Activated T-helper 2 cell treated with anti-CD3 and anti-CD28 coated beads, Interferon-gamma antibody, Interleukin-2, Interleukin-4, amounts not matched to agents 10 μg/mL and 5 μg/mL and 100 μg/mL, durations not matched to agents 14 hours and 24 hours and 36 hours (primary cell): ENCODE results near the gene TMEM175. TPM values are rescaled to one million over a fixed set of nuclear protein-coding genes. Genes with fewer than 3 reads are reported as not detected.

Experiments
- DNase-seq: peaks from one replicate; pipeline ENCODE4 v3.0.0; 2021; ENCODE audit warnings: low spot score
- H3K27ac Mint-ChIP-seq: one replicate; pipeline ENCODE4 v1.8.0; 2021; ENCODE audit warnings: mixed read lengths
- H3K27me3 Mint-ChIP-seq: one replicate; pipeline ENCODE4 v1.8.0; 2021; ENCODE audit warnings: low read depth, mixed read lengths
- H3K36me3 Mint-ChIP-seq: one replicate; pipeline ENCODE4 v1.8.0; 2021; ENCODE audit warnings: low read depth, mixed read lengths
- H3K4me1 Mint-ChIP-seq: one replicate; pipeline ENCODE4 v1.8.0; 2021; ENCODE audit warnings: low read depth, mixed read lengths
- H3K4me3 Mint-ChIP-seq: one replicate; pipeline ENCODE4 v1.8.0; 2021; ENCODE audit warnings: low read depth, mild to moderate bottlenecking, moderate library complexity, mixed read lengths
- H3K9me3 Mint-ChIP-seq: one replicate; pipeline ENCODE4 v1.8.0; 2021; ENCODE audit warnings: mixed read lengths
- intact Hi-C: fragments of 100-400 bp; cut with micrococcal nuclease; formaldehyde crosslinking; loops from one replicate; pipeline ENCODE4 v1.15.1; 2023
- total RNA-seq: library from RNA; stranded (reverse); gene quantifications from 2 replicates; pipeline ENCODE4 v1.2.3, GENCODE V29; 2022

The TMEM175 gene
- total RNA-seq, 1 donor from 2014 or later = 11.8 TPM

DNA sequence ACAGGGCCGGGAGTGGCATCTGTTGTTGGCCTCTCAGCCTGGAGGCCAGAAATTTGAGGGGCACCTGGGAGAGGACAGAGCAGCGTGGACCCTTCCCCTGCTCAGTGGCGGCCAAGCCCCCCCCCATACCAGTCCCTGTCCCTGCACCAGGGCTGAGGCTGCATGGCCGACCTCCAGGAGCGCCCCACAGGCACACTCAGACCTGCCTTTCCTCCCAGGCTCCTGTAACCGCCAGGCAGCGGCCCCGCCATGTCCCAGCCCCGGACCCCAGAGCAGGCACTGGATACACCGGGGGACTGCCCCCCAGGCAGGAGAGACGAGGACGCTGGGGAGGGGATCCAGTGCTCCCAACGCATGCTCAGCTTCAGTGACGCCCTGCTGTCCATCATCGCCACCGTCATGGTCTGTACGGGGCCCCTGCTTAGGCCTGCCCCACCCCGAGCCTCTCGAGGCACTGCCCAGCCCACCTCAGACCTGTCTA, 15.3 kb downstream of the TMEM175 start:
- Mint-ChIP-seq H3K27me3 (no peaks in the 10 kb centered on the region), H3K4me1 (no peaks in the 10 kb centered on the region), H3K4me3 (no peak overlapping the region), H3K9me3 (no peaks in the 10 kb centered on the region), H3K27ac (no peak overlapping the region), H3K36me3 (no peaks in the 10 kb centered on the region)
- intact Hi-C loops = no loop called here
- no peak for DNase-seq

DNA sequence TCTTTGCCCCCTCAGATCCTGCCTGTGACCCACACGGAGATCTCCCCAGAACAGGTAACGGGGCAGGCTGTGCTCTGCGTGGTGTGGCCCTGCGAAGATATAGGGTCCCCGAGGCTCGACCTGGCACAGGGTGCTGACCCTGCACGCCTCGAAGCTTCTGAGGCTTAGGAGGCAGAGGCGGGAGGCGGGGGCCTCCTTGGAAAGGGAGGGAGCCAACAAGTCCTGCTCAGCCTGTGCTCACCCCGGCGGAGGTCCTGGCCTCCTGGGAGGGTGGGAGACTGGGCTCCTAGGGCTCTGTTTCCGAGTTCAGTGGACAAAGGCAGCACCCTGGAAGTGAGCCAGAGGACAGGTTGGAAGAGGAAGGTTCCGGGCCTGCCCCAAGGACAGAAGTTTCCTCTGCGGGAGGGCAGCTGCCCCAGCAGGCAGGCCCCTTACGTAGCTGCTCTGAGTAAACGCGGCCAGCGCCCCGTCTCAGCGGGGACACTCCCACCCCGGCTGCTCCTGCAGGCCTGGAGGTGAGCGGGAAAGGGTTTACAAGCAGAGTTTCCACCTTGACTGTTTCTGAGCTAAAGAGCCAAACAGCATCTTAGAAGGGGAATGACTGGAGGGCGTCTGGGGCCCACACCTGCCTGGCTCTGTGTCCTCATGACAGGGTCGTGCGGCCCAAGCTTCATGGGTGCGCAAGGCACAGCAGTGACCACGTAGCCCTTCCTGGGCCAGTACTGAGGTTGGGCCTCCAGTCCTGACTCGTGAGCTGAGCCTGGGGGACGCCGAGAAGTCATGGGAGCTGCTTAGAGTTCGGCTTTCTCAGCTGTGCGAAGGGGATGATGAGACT, 16.1 kb downstream of the TMEM175 start:
- Mint-ChIP-seq H3K4me3 (no peak overlapping the region), H3K36me3 (no peaks in the 10 kb centered on the region), H3K4me1 (no peaks in the 10 kb centered on the region), H3K27ac (no peak overlapping the region), H3K9me3 (no peaks in the 10 kb centered on the region), H3K27me3 (no peaks in the 10 kb centered on the region)
- intact Hi-C loops = no loop called here
- DNase-seq = no peak

DNA sequence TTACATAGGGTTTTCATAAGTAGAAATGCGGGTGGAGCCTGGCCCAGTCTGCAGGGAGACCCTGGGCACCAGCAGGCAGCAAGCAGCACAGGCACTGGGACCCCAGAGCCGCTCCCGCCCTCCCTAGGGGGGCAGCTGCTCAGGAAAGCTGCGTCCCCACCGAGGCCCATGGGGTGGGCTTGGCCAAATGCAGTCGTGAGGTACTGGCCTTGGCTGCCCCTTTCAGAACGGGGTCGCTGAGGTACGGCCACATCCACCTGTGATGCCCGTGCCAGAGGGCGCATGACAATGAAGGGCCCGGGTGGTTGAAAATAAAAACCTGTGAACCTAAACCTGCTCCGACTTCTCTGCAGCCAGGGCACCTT, 16.7 kb downstream of the TMEM175 start:
- Mint-ChIP-seq H3K27me3 (no peaks in the 10 kb centered on the region), H3K27ac (no peak overlapping the region), H3K4me3 (no peak overlapping the region), H3K9me3 (no peaks in the 10 kb centered on the region), H3K36me3 (no peaks in the 10 kb centered on the region), H3K4me1 (no peaks in the 10 kb centered on the region)
- intact Hi-C loops = no loop called here
- no peak for DNase-seq

DNA sequence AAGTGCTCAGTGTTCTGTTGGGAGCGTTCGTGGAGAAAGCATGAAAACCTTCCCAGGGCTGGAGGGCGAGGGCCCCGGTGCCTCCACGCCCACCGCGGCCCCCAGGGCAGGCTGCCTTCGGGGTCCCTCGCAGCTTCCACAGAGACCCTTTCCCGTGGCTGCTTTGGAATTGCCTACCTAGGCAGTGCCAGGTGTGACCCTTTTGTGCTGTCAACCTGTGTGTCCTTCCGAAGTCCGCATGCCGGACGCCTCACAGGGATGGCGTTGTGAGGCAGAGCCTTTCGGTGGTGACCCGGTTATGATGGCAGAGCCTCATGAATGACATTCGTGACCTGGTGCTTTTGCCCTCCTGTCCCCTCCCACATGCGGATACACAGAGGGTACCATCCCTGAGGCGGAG, 17.4 kb downstream of the TMEM175 start:
- H3K4me3 Mint-ChIP-seq = no peak overlapping the region
- DNase-seq = no peak
- intact Hi-C loops = no loop called here
- no peaks in the 10 kb centered on the region for H3K27me3 Mint-ChIP-seq
- H3K9me3 Mint-ChIP-seq = no peaks in the 10 kb centered on the region
- H3K27ac Mint-ChIP-seq = no peak overlapping the region
- no peaks in the 10 kb centered on the region for H3K4me1 Mint-ChIP-seq
- no peaks in the 10 kb centered on the region for H3K36me3 Mint-ChIP-seq

DNA sequence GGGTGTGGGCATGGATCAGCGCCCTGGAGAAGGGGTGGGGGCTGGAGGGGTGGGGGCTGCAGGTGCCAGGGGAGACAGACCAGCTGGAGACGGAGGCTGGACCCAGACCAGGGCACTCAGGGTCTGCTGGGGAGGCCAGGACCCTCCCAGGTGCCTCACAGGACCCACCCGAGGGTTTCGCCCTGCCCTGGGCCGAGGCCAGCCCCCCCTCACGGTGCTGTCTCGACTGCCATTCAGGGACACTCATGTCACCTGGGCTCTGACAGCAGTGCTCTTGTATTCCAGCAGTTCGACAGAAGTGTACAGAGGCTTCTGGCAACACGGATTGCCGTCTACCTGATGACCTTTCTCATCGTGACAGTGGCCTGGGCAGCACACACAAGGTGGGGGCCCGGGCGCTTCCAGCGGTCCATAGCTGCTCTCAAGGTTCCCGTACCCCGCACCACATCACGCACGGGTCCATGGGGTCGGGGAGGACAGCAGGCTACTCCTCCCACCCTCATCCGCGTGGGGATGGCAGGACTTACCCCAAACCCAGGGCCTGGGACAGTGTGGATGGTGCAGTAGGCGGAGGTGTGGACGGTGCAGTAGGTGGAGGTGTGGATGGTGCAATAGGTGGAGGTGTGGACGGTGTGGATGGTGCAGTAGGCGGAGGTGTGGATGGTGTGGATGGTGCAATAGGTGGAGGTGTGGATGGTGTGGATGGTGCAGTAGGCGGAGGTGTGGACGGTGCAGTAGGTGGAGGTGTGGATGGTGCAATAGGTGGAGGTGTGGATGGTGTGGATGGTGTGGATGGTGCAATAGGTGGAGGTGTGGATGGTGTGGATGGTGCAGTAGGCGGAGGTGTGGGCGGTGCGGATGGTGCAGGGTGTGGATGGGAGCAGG, 18.1 kb downstream of the TMEM175 start:
- Mint-ChIP-seq H3K9me3 (no peaks in the 10 kb centered on the region), H3K27me3 (no peaks in the 10 kb centered on the region), H3K36me3 (no peaks in the 10 kb centered on the region), H3K4me1 (no peaks in the 10 kb centered on the region), H3K27ac (no peak overlapping the region), H3K4me3 (no peak overlapping the region)
- no peak for DNase-seq
- intact Hi-C loops = no loop called here

DNA sequence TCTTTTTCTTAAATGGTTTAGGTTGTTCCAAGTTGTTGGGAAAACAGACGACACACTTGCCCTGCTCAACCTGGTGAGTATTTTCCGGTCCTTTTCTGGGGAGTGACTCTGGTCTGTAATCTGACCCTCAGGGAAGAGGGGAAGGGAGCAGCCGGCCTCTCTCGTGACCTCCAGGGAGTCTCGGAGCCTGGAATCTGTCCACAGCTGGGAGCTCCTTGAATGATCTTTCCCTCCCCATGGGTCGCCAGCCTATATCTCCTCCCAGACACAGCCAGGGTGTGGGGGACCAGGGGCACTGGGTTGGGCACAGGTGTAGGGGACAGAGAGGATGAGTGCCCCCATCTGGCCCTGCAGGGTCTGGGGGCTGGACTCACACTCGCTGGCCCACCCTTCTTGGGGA, 18.9 kb downstream of the TMEM175 start:
- H3K36me3 Mint-ChIP-seq = no peaks in the 10 kb centered on the region
- DNase-seq = no peak
- intact Hi-C loops = no loop called here

DNA sequence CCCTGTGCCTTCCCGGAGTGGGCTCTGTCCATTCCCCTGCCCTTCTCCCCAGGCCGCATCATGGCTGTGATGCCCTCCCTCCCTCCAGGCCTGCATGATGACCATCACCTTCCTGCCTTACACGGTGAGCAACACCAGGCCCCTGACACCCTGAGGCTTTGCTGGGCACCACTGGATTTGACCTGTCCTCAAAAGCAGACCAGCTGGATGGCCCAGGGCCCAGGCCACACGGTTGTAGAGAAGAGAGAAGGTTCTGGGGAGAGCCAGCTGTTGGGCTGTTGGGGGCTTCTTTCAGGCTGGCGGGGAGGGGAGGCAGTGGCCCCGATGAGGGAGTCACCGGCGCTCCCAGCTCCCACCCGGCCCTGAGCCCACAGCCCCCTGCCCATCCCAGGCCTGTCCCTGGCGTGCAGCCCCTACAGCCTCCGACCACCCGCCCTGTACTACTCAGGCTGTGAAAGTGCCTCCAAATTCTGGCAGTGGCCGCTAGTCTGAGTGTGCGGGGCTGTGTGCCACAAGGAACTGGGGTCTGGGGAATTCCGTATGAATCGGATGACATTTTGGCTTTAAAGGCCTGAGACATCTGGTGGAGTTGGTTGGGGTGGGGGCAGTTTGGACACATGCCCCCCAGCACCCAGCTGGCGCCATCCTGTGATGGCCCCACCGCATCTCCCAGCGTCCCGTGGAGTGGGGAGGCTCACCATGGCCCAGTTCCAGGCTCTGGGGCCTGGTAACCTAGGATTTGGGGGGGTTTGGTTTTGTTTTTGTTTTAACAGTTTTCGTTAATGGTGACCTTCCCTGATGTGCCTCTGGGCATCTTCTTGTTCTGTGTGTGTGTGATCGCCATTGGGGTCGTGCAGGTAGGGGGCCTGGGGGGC, 19.6 kb downstream of the TMEM175 start:
- intact Hi-C loops = no loop called here
- H3K9me3 Mint-ChIP-seq = no peaks in the 10 kb centered on the region
- no peaks in the 10 kb centered on the region for H3K4me1 Mint-ChIP-seq
- DNase-seq = no peak
- H3K36me3 Mint-ChIP-seq = no peaks in the 10 kb centered on the region
- H3K27me3 Mint-ChIP-seq = no peaks in the 10 kb centered on the region
- H3K27ac Mint-ChIP-seq = no peak overlapping the region
- no peak overlapping the region for H3K4me3 Mint-ChIP-seq

More for the DNA sequence above, 18.9 kb downstream of the TMEM175 start:
- Mint-ChIP-seq H3K4me1 (no peaks in the 10 kb centered on the region), H3K9me3 (no peaks in the 10 kb centered on the region), H3K27ac (no peak overlapping the region), H3K4me3 (no peak overlapping the region), H3K27me3 (no peaks in the 10 kb centered on the region)

DNA sequence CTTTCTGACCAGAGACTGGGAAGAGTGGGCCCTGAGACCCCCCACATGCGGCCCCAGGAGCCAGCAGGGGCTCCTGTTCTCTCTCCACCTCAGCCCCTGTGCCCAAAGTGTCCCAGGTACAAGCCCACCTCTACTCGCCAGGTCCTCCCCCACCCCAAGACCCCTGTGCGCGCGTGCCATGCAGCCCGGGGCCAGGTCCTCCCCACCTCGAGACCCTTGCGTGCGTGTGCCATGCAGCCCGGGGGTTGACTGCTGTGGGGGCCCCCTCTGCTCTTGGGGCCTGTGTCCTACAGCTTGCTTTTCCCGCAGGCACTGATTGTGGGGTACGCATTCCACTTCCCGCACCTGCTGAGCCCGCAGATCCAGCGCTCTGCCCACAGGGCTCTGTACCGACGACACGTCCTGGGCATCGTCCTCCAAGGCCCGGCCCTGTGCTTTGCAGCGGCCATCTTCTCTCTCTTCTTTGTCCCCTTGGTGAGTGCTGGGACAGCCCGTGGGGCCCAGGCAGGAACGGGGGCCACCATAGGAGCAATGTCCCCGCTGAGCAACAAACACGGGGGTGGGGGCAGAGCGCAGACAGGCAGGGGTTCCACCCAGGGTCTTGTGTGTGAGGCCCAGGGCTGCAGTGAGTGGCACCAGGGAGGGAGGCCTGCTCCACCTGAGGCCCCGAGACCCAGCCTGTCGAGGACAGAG, 20.8 kb downstream of the TMEM175 start:
- no peaks in the 10 kb centered on the region for H3K9me3 Mint-ChIP-seq
- no peaks in the 10 kb centered on the region for H3K27me3 Mint-ChIP-seq
- no peak for DNase-seq
- H3K27ac Mint-ChIP-seq = no peak overlapping the region
- H3K4me1 Mint-ChIP-seq = no peaks in the 10 kb centered on the region
- H3K36me3 Mint-ChIP-seq = no peaks in the 10 kb centered on the region
- H3K4me3 Mint-ChIP-seq = no peak overlapping the region
- intact Hi-C loops = no loop called here

DNA sequence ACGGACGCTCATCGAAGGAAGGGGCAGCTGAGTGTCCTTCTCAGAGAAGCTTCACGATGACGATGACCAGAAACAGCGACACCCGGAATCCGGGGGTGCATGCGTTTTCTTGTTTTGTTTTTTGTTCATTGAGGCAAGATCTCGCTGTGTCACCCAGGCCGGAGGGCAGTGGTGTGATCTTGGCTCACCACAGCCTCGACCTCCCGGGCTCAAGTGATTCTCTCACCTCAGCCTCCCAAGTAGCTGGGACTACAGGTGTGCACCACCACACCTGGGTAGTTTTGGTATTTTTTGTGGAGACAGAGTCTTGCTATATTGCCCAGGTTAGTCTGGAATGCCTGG, 21.3 kb downstream of the TMEM175 start:
- Mint-ChIP-seq H3K27ac (no peak overlapping the region), H3K4me3 (no peak overlapping the region), H3K9me3 (no peaks in the 10 kb centered on the region), H3K4me1 (no peaks in the 10 kb centered on the region), H3K36me3 (no peaks in the 10 kb centered on the region), H3K27me3 (no peaks in the 10 kb centered on the region)
- no peak for DNase-seq
- intact Hi-C loops = no loop called here

DNA sequence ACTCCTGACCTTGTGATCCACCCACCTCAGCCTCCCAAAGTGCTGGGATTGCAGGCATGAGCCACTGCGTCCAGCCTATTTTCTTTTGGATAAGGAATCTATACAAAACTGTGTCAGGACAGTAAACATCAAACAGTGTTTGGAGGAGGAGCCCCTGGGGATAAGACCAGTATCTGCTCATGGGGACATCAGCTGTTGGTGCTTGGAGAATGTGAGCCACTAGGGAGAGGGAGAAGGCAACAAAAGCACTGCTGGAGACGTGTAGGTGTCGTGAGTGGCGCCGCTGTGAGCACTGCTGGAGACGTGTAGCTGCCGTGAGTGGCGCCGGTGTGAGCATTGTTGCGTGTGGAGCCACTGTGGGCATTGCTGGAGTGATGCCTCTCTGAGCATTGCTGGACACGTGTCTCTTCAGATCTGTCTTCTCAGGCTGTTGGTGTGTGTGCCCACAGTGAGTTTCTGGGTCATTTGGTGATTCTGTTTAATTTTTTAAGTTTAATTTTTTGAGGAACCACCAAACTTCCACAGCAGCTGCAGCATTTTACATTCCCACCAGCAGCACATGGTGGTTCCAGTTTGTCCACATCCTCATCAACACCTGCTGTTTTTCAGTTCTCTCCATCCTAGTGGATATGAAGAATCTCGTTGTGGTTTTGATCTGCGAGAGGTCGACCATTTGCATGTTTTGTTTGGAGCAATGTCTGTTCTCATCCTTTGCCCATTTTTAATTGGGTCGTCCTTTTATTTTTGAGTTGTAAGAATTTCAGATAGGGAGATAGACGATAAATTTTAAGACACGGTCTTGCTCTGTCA, 22.2 kb downstream of the TMEM175 start:
- no peak overlapping the region for H3K4me3 Mint-ChIP-seq

DNA sequence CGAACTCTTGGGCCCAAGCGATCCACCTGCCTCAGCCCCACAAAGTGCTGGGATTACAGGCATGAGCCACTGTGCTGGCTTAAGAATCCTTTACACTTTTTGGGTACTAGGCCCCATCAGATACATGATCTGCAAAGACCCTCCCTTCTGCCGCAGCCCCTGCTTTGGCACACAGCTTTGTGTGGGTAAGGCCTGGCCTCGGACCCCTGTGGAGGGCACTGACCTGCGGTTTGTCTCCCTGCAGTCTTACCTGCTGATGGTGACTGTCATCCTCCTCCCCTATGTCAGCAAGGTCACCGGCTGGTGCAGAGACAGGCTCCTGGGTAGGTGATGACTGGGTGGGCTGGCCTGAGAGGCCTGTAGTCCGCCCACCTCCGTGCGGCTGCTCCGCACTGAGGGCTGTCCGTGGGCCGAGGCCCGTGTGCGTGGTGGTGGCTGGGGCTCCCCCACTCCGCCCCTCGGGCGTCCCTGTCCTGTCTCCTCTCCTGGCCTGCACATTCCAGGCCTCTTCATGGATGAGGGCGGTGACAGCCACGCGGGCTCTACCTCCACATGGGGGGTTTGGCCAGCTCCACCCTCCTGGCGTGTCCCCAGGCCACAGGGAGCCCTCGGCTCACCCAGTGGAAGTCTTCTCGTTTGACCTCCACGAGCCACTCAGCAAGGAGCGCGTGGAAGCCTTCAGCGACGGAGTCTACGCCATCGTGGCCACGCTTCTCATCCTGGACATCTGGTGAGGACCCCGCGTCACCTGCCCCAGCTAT, 23.1 kb downstream of the TMEM175 start:
- no peaks in the 10 kb centered on the region for H3K27me3 Mint-ChIP-seq
- H3K36me3 Mint-ChIP-seq = no peaks in the 10 kb centered on the region
- H3K27ac Mint-ChIP-seq = no peak overlapping the region
- no peaks in the 10 kb centered on the region for H3K9me3 Mint-ChIP-seq
- intact Hi-C loops = no loop called here
- no peaks in the 10 kb centered on the region for H3K4me1 Mint-ChIP-seq
- H3K4me3 Mint-ChIP-seq = no peak overlapping the region
- no peak for DNase-seq

More for the DNA sequence above, 22.2 kb downstream of the TMEM175 start:
- H3K9me3 Mint-ChIP-seq = no peaks in the 10 kb centered on the region
- intact Hi-C loops = no loop called here
- H3K27ac Mint-ChIP-seq = no peak overlapping the region
- H3K4me1 Mint-ChIP-seq = no peaks in the 10 kb centered on the region
- no peak for DNase-seq
- H3K36me3 Mint-ChIP-seq = no peaks in the 10 kb centered on the region
- no peaks in the 10 kb centered on the region for H3K27me3 Mint-ChIP-seq
